Breast epithelium (tissue), 3 donors: ENCODE results near the gene PCDH9.

Experiments used
- POLR2AphosphoS5 ChIP-seq, 3 donors: sonication (generic); formaldehyde crosslinking; IDR thresholded peaks; one replicate each; pipeline ENCODE4 v1.6.1; 2017; ENCODE audit warnings: antibody characterized with exemption in 3 of 3
- TF ChIP-seq, protein P1 (sequence below), 3 donors: fragments of 450-650 bp; IDR thresholded peaks; one replicate each; pipeline ENCODE4 v1.5.1; 2016 to 2017; ENCODE audit warnings: antibody characterized with exemption in 3 of 3, mild to moderate bottlenecking in 3 of 3, moderate library complexity in 3 of 3

DNA sequence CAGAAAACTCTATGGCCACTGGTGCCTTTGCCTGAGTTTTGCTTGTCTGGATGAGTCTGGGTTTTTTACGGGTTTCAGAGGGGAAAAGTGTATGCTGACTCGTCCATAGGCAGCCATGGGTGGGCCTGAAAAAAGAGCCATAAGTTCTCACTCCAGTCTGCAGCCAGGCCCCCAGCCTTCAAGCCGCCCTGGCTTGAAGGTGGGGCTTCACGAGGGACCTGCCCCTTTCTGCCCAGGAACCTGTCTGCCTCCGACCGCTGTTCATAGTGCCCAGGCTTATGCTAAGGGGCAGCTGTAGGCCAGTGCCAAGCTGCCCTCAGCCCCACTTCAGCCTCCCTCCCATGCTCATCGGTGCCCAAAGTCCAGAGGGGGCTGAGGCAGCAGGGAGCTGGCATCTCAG, 385.2 kb downstream of the PCDH9 start:
- TF ChIP-seq, protein P1, sequence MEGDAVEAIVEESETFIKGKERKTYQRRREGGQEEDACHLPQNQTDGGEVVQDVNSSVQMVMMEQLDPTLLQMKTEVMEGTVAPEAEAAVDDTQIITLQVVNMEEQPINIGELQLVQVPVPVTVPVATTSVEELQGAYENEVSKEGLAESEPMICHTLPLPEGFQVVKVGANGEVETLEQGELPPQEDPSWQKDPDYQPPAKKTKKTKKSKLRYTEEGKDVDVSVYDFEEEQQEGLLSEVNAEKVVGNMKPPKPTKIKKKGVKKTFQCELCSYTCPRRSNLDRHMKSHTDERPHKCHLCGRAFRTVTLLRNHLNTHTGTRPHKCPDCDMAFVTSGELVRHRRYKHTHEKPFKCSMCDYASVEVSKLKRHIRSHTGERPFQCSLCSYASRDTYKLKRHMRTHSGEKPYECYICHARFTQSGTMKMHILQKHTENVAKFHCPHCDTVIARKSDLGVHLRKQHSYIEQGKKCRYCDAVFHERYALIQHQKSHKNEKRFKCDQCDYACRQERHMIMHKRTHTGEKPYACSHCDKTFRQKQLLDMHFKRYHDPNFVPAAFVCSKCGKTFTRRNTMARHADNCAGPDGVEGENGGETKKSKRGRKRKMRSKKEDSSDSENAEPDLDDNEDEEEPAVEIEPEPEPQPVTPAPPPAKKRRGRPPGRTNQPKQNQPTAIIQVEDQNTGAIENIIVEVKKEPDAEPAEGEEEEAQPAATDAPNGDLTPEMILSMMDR (IDR thresholded peaks at IDR 0.05): no peak
- TF ChIP-seq POLR2AphosphoS5 (IDR thresholded peaks at IDR 0.05): no peak
